ENCODE measurements around the gene PKHD1.
A peak's percentile ranks its signal among the peaks of the same experiment; 100 is the strongest.

The PKHD1 gene

GRCh38 chr6:52104979-52105378, 17.6 kb upstream of the PKHD1 start:
- DNase-seq (ENCODE audit: low read depth) = no peak
- H3K4me3 ChIP-seq (ENCODE audit: low read depth, low read length) = no peak overlapping the region
- TF ChIP-seq CTCF (IDR thresholded peaks at IDR 0.05; ENCODE audit: low read depth, low read length) (no peak), POLR2A (IDR thresholded peaks at IDR 0.05; ENCODE audit: extremely low read depth, insufficient read length) (no peak), MAX (IDR thresholded peaks at IDR 0.05; ENCODE audit: low read depth, low read length) (no peak), MYC (IDR thresholded peaks at IDR 0.05; ENCODE audit: low read depth, low read length) (no peak)

GRCh38 chr6:52103623-52104022, 16.2 kb upstream of the PKHD1 start:
- H3K4me3 ChIP-seq (ENCODE audit: low read depth, low read length) = no peak overlapping the region
- DNase-seq (ENCODE audit: low read depth) = no peak
- TF ChIP-seq CTCF (IDR thresholded peaks at IDR 0.05; ENCODE audit: low read depth, low read length) (no peak), MYC (IDR thresholded peaks at IDR 0.05; ENCODE audit: low read depth, low read length) (no peak), POLR2A (IDR thresholded peaks at IDR 0.05; ENCODE audit: extremely low read depth, insufficient read length) (no peak), MAX (IDR thresholded peaks at IDR 0.05; ENCODE audit: low read depth, low read length) (no peak)

- peak; percentile 65 for DNase-seq (ENCODE audit: low read depth)
- no peak overlapping the region for H3K4me3 ChIP-seq (ENCODE audit: low read depth, low read length)
- TF ChIP-seq MAX (IDR thresholded peaks at IDR 0.05; ENCODE audit: low read depth, low read length) (no peak), POLR2A (IDR thresholded peaks at IDR 0.05; ENCODE audit: extremely low read depth, insufficient read length) (no peak), MYC (IDR thresholded peaks at IDR 0.05; ENCODE audit: low read depth, low read length) (no peak), CTCF (IDR thresholded peaks at IDR 0.05; ENCODE audit: low read depth, low read length) (no peak)
These were observed 15.0 kb upstream of the PKHD1 start for GRCh38 chr6:52102405-52102804.

- peak; percentile 8 for DNase-seq (ENCODE audit: low read depth)
- no peak overlapping the region for H3K4me3 ChIP-seq (ENCODE audit: low read depth, low read length)
- TF ChIP-seq POLR2A (IDR thresholded peaks at IDR 0.05; ENCODE audit: extremely low read depth, insufficient read length) = no peak
- no peak for TF ChIP-seq MAX (IDR thresholded peaks at IDR 0.05; ENCODE audit: low read depth, low read length)
- no peak for TF ChIP-seq MYC (IDR thresholded peaks at IDR 0.05; ENCODE audit: low read depth, low read length)
- TF ChIP-seq CTCF (IDR thresholded peaks at IDR 0.05; ENCODE audit: low read depth, low read length) = no peak
These were observed 11.3 kb upstream of the PKHD1 start for GRCh38 chr6:52098721-52099120.

- peak; percentile 8 for DNase-seq (ENCODE audit: low read depth)
- TF ChIP-seq MYC (IDR thresholded peaks at IDR 0.05; ENCODE audit: low read depth, low read length) = no peak
- no peak for TF ChIP-seq CTCF (IDR thresholded peaks at IDR 0.05; ENCODE audit: low read depth, low read length)
- no peak for TF ChIP-seq MAX (IDR thresholded peaks at IDR 0.05; ENCODE audit: low read depth, low read length)
- no peak for TF ChIP-seq POLR2A (IDR thresholded peaks at IDR 0.05; ENCODE audit: extremely low read depth, insufficient read length)
- H3K4me3 ChIP-seq (ENCODE audit: low read depth, low read length) = no peak overlapping the region
These were observed 2.4 kb upstream of the PKHD1 start for GRCh38 chr6:52089758-52090348.
